C4-2B (cell line): ENCODE measurements around the gene NFATC4.

ENCODE experiments used
- ZFX ChIP-seq: fragments of 450-650 bp; IDR thresholded peaks from 2 replicates; pipeline ENCODE4 v1.6.1; 2017
- TF ChIP-seq, protein P1 (sequence below): fragments of 450-650 bp; conservative IDR thresholded peaks from 2 replicates; pipeline ENCODE4 v1.5.1; 2017; ENCODE audit warnings: mild to moderate bottlenecking

DNA sequence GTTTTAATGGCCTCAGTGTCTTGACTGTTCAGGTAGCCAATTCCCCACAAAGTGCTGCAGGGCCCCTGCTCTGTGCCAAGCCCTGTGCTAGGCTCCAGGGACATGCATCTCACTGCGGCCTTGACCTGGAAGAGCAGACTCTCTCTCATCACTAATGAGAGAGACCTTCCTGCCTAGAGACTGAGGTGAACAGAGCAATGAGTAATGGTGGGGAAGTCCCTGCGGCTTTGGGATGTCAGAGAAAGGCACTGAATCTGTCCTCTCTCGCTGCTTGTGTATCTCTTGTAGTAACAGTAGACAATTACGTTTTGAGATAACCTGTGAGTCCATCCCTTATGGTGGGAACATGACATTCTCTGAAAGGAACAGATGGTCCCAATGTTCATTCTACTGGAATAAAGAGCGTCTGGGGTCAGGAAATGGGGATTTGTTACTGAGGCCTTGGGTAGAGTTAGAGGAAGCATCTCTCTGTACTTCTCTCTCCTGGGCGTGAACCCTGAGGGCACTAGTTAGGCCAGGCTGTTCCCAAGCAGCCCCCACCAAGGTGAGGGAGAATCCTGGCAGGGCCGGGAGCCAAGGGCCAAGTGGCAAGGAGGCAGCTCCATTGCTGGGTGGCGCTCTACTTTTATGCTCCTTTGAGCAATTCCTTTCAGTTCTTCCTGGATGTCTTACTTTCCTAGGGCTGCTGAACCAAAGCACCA lies 13.5 kb downstream of the NFATC4 start:
- TF ChIP-seq, protein P1, sequence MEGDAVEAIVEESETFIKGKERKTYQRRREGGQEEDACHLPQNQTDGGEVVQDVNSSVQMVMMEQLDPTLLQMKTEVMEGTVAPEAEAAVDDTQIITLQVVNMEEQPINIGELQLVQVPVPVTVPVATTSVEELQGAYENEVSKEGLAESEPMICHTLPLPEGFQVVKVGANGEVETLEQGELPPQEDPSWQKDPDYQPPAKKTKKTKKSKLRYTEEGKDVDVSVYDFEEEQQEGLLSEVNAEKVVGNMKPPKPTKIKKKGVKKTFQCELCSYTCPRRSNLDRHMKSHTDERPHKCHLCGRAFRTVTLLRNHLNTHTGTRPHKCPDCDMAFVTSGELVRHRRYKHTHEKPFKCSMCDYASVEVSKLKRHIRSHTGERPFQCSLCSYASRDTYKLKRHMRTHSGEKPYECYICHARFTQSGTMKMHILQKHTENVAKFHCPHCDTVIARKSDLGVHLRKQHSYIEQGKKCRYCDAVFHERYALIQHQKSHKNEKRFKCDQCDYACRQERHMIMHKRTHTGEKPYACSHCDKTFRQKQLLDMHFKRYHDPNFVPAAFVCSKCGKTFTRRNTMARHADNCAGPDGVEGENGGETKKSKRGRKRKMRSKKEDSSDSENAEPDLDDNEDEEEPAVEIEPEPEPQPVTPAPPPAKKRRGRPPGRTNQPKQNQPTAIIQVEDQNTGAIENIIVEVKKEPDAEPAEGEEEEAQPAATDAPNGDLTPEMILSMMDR = no peak
- no peak for TF ChIP-seq ZFX
